ENCODE measurements around the gene GTPBP4.

Gene GTPBP4

GRCh38 chr10:1010703-1011102 is 22.5 kb downstream of the GTPBP4 start:
- no peak overlapping the region for H3K4me3 ChIP-seq (ENCODE audit: low read length)
- no peaks in the 10 kb centered on the region for H3K27me3 ChIP-seq (ENCODE audit: insufficient read depth, low read length)
- H3K27ac ChIP-seq (ENCODE audit: low read depth, low read length), result no peak overlapping the region
- peaks cover 93% of the 10 kb centered on the region for H3K36me3 ChIP-seq (ENCODE audit: insufficient read depth, low read length)
- WGBS, result 91% methylated on average over 7 of the region's 7 CpGs
- no peaks in the 10 kb centered on the region for H3K4me1 ChIP-seq (ENCODE audit: insufficient read depth, low read length)
- H3K9me3 ChIP-seq (ENCODE audit: insufficient read depth, low read depth, low read length), result no peaks in the 10 kb centered on the region
- no peak overlapping the region for H3K9ac ChIP-seq (ENCODE audit: low read depth, low read length)

- no peak overlapping the region for H3K27ac ChIP-seq (ENCODE audit: low read depth, low read length)
- H3K4me1 ChIP-seq (ENCODE audit: insufficient read depth, low read length), result no peaks in the 10 kb centered on the region
- WGBS, result 97% methylated on average over 16 of the region's 16 CpGs
- no peak overlapping the region for H3K4me3 ChIP-seq (ENCODE audit: low read length)
- no peaks in the 10 kb centered on the region for H3K27me3 ChIP-seq (ENCODE audit: insufficient read depth, low read length)
- H3K9ac ChIP-seq (ENCODE audit: low read depth, low read length), result no peak overlapping the region
- no peaks in the 10 kb centered on the region for H3K9me3 ChIP-seq (ENCODE audit: insufficient read depth, low read depth, low read length)
- peaks cover 93% of the 10 kb centered on the region for H3K36me3 ChIP-seq (ENCODE audit: insufficient read depth, low read length)
These were observed 23.5 kb downstream of the GTPBP4 start for GRCh38 chr10:1011696-1012095.

- Histone ChIP-seq H3K27me3 (ENCODE audit: insufficient read depth, low read length) (no peaks in the 10 kb centered on the region), H3K9me3 (ENCODE audit: insufficient read depth, low read depth, low read length) (no peaks in the 10 kb centered on the region), H3K4me3 (ENCODE audit: low read length) (no peak overlapping the region), H3K36me3 (ENCODE audit: insufficient read depth, low read length) (peaks cover 83% of the 10 kb centered on the region), H3K27ac (ENCODE audit: low read depth, low read length) (no peak overlapping the region), H3K9ac (ENCODE audit: low read depth, low read length) (no peak overlapping the region), H3K4me1 (ENCODE audit: insufficient read depth, low read length) (no peaks in the 10 kb centered on the region)
- 96% methylated on average over 11 of the region's 11 CpGs for WGBS
These were observed 27.5 kb downstream of the GTPBP4 start for GRCh38 chr10:1015688-1016087.

GRCh38 chr10:1019362-1019761 is 31.1 kb downstream of the GTPBP4 start:
- Histone ChIP-seq H3K27ac (ENCODE audit: low read depth, low read length) (no peak overlapping the region), H3K4me1 (ENCODE audit: insufficient read depth, low read length) (no peaks in the 10 kb centered on the region), H3K9me3 (ENCODE audit: insufficient read depth, low read depth, low read length) (no peaks in the 10 kb centered on the region), H3K27me3 (ENCODE audit: insufficient read depth, low read length) (no peaks in the 10 kb centered on the region), H3K4me3 (ENCODE audit: low read length) (no peak overlapping the region), H3K9ac (ENCODE audit: low read depth, low read length) (no peak overlapping the region), H3K36me3 (ENCODE audit: insufficient read depth, low read length) (peaks cover 51% of the 10 kb centered on the region)
- WGBS, result 91% methylated on average over 10 of the region's 10 CpGs

- no peak overlapping the region for H3K9ac ChIP-seq (ENCODE audit: low read depth, low read length)
- H3K4me3 ChIP-seq (ENCODE audit: low read length), result no peak overlapping the region
- H3K27ac ChIP-seq (ENCODE audit: low read depth, low read length), result no peak overlapping the region
- H3K9me3 ChIP-seq (ENCODE audit: insufficient read depth, low read depth, low read length), result no peaks in the 10 kb centered on the region
- no peaks in the 10 kb centered on the region for H3K4me1 ChIP-seq (ENCODE audit: insufficient read depth, low read length)
- 88% methylated on average over 10 of the region's 10 CpGs for WGBS
- H3K27me3 ChIP-seq (ENCODE audit: insufficient read depth, low read length), result no peaks in the 10 kb centered on the region
- H3K36me3 ChIP-seq (ENCODE audit: insufficient read depth, low read length), result peaks cover 41% of the 10 kb centered on the region
These were observed 32.2 kb downstream of the GTPBP4 start for GRCh38 chr10:1020460-1020859.

- no peaks in the 10 kb centered on the region for H3K9me3 ChIP-seq (ENCODE audit: insufficient read depth, low read depth, low read length)
- no peak overlapping the region for H3K4me3 ChIP-seq (ENCODE audit: low read length)
- H3K36me3 ChIP-seq (ENCODE audit: insufficient read depth, low read length), result peaks cover 36% of the 10 kb centered on the region
- H3K27me3 ChIP-seq (ENCODE audit: insufficient read depth, low read length), result no peaks in the 10 kb centered on the region
- no peaks in the 10 kb centered on the region for H3K4me1 ChIP-seq (ENCODE audit: insufficient read depth, low read length)
- no peak overlapping the region for H3K27ac ChIP-seq (ENCODE audit: low read depth, low read length)
- H3K9ac ChIP-seq (ENCODE audit: low read depth, low read length), result no peak overlapping the region
- 95% methylated on average over 9 of the region's 9 CpGs for WGBS
These were observed 32.7 kb downstream of the GTPBP4 start for GRCh38 chr10:1020958-1021357.

GRCh38 chr10:1022413-1022812 is 34.2 kb downstream of the GTPBP4 start:
- peaks cover 22% of the 10 kb centered on the region for H3K36me3 ChIP-seq (ENCODE audit: insufficient read depth, low read length)
- H3K4me1 ChIP-seq (ENCODE audit: insufficient read depth, low read length), result no peaks in the 10 kb centered on the region
- H3K9me3 ChIP-seq (ENCODE audit: insufficient read depth, low read depth, low read length), result no peaks in the 10 kb centered on the region
- no peak overlapping the region for H3K27ac ChIP-seq (ENCODE audit: low read depth, low read length)
- H3K27me3 ChIP-seq (ENCODE audit: insufficient read depth, low read length), result no peaks in the 10 kb centered on the region
- 82% methylated on average over 12 of the region's 12 CpGs for WGBS
- H3K9ac ChIP-seq (ENCODE audit: low read depth, low read length), result 0 out of 2 replicates have a peak overlapping the region, but pooled peaks have one; percentile 25
- H3K4me3 ChIP-seq (ENCODE audit: low read length), result no peak overlapping the region

- Histone ChIP-seq H3K27me3 (ENCODE audit: insufficient read depth, low read length) (no peaks in the 10 kb centered on the region), H3K36me3 (ENCODE audit: insufficient read depth, low read length) (peaks cover 9% of the 10 kb centered on the region), H3K9me3 (ENCODE audit: insufficient read depth, low read depth, low read length) (no peaks in the 10 kb centered on the region), H3K4me1 (ENCODE audit: insufficient read depth, low read length) (no peaks in the 10 kb centered on the region), H3K27ac (ENCODE audit: low read depth, low read length) (no peak overlapping the region), H3K9ac (ENCODE audit: low read depth, low read length) (no peak overlapping the region), H3K4me3 (ENCODE audit: low read length) (no peak overlapping the region)
- 95% methylated on average over 12 of the region's 12 CpGs for WGBS
These were observed 35.9 kb downstream of the GTPBP4 start for GRCh38 chr10:1024103-1024502.

- Histone ChIP-seq H3K36me3 (ENCODE audit: insufficient read depth, low read length) (no peaks in the 10 kb centered on the region), H3K9me3 (ENCODE audit: insufficient read depth, low read depth, low read length) (no peaks in the 10 kb centered on the region), H3K4me1 (ENCODE audit: insufficient read depth, low read length) (no peaks in the 10 kb centered on the region), H3K4me3 (ENCODE audit: low read length) (no peak within 1 kb of the TSS), H3K9ac (ENCODE audit: low read depth, low read length) (no peak within 1 kb of the TSS), H3K27me3 (ENCODE audit: insufficient read depth, low read length) (no peaks in the 10 kb centered on the region), H3K27ac (ENCODE audit: low read depth, low read length) (no peak within 1 kb of the TSS)
- no CpG with 5 or more reads among the region's 1 CpG for WGBS
These were observed 37.4 kb downstream of the GTPBP4 start, which contains the start of gene IDI2 for GRCh38 chr10:1025683-1026082. Gene IDI2, minus strand, starts transcription at chr10:1025859. Its CDS starts 1,136 bp downstream, at chr10:1024723.

GRCh38 chr10:1026578-1026977 is 38.3 kb downstream of the GTPBP4 start:
- no peak overlapping the region for H3K27ac ChIP-seq (ENCODE audit: low read depth, low read length)
- no peak overlapping the region for H3K4me3 ChIP-seq (ENCODE audit: low read length)
- H3K4me1 ChIP-seq (ENCODE audit: insufficient read depth, low read length), result no peaks in the 10 kb centered on the region
- H3K9ac ChIP-seq (ENCODE audit: low read depth, low read length), result no peak overlapping the region
- no peaks in the 10 kb centered on the region for H3K36me3 ChIP-seq (ENCODE audit: insufficient read depth, low read length)
- H3K27me3 ChIP-seq (ENCODE audit: insufficient read depth, low read length), result no peaks in the 10 kb centered on the region
- H3K9me3 ChIP-seq (ENCODE audit: insufficient read depth, low read depth, low read length), result no peaks in the 10 kb centered on the region
- WGBS, result 92% methylated on average over 6 of the region's 6 CpGs

- Histone ChIP-seq H3K27ac (ENCODE audit: low read depth, low read length) (no peak overlapping the region), H3K9me3 (ENCODE audit: insufficient read depth, low read depth, low read length) (no peaks in the 10 kb centered on the region), H3K4me3 (ENCODE audit: low read length) (no peak overlapping the region), H3K4me1 (ENCODE audit: insufficient read depth, low read length) (no peaks in the 10 kb centered on the region), H3K9ac (ENCODE audit: low read depth, low read length) (no peak overlapping the region), H3K27me3 (ENCODE audit: insufficient read depth, low read length) (no peaks in the 10 kb centered on the region), H3K36me3 (ENCODE audit: insufficient read depth, low read length) (no peaks in the 10 kb centered on the region)
- WGBS, result 94% methylated on average over 7 of the region's 7 CpGs
These were observed 41.6 kb downstream of the GTPBP4 start for GRCh38 chr10:1029838-1030237.

GRCh38 chr10:1033601-1034000 is 45.4 kb downstream of the GTPBP4 start:
- H3K9ac ChIP-seq (ENCODE audit: low read depth, low read length), result no peak overlapping the region
- peaks cover 7% of the 10 kb centered on the region; the same call in 1 of the 2 replicates for H3K4me1 ChIP-seq (ENCODE audit: insufficient read depth, low read length)
- peaks cover 7% of the 10 kb centered on the region for H3K36me3 ChIP-seq (ENCODE audit: insufficient read depth, low read length)
- H3K27ac ChIP-seq (ENCODE audit: low read depth, low read length), result no peak overlapping the region
- no peaks in the 10 kb centered on the region for H3K9me3 ChIP-seq (ENCODE audit: insufficient read depth, low read depth, low read length)
- H3K4me3 ChIP-seq (ENCODE audit: low read length), result no peak overlapping the region
- WGBS, result 88% methylated on average over 1 of the region's 1 CpG
- no peaks in the 10 kb centered on the region for H3K27me3 ChIP-seq (ENCODE audit: insufficient read depth, low read length)
